ENCODE results near the gene SLC27A3. TPM values are rescaled to one million over a fixed set of nuclear protein-coding genes. Genes with fewer than 3 reads are reported as not detected.

The SLC27A3 gene, protein sequence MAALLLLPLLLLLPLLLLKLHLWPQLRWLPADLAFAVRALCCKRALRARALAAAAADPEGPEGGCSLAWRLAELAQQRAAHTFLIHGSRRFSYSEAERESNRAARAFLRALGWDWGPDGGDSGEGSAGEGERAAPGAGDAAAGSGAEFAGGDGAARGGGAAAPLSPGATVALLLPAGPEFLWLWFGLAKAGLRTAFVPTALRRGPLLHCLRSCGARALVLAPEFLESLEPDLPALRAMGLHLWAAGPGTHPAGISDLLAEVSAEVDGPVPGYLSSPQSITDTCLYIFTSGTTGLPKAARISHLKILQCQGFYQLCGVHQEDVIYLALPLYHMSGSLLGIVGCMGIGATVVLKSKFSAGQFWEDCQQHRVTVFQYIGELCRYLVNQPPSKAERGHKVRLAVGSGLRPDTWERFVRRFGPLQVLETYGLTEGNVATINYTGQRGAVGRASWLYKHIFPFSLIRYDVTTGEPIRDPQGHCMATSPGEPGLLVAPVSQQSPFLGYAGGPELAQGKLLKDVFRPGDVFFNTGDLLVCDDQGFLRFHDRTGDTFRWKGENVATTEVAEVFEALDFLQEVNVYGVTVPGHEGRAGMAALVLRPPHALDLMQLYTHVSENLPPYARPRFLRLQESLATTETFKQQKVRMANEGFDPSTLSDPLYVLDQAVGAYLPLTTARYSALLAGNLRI
- 53.7 and 65.2 TPM in 2 replicates for total RNA-seq

GRCh38 chr1:153774780-153775457 lies at the start of gene SLC27A3:
SLC27A3 (plus strand) TSS chr1:153775407; CDS start chr1:153775498, 91 bp downstream.

DNA sequence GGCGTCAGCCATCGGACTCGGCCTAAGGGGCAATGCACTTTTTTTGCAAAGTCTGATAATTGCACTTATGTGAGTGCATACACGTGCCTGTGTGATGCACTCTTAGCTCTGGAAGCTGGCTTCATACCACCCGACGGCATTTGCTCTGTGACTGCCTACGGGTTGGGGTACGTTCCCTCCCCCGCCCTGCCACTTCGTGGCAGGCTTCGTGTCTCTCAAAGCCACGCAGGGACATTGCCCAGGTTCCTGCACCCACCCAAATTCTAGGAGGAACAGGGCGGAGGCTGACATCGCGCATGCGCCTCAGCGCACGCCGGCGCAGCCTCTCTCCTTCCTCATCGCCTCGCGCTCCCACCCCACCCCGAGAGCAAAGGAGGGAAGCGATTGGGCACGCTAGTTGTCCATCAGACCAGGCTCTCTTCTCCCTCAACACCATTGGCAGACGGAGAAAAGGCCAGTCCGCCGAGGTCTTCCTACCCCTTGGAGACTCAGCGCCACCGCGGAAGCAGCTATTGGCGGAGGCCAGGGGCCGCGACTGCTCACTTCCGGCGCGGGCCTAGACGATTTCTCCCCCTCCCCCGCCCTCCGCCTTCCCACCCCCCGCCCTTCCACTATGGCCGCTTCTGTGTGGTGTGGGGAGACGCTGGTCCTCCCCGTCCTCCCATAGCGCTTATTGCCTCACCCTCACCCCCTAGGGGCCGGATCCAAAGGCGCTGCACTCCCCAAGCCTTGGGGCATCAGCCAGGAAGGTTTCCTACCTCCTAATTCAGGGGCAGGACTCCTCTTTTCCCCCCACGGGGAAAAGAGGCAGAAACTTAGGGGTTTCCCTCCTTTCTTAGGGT lies 47.5 kb upstream of the SLC27A3 start, which contains the start of gene INTS3:
Gene INTS3 (plus strand): TSS at position 588 of the 842 bp plus-strand sequence. CDS start 585 bp downstream, outside the sequence.

Other genes with a start within 250 kb of the SLC27A3 start
- 841 and 1,509 TPM in 2 replicates for gene S100A6, start 239.4 kb upstream of the SLC27A3 start, total RNA-seq
- not detected in 2 replicates for gene S100A5, start 234.5 kb upstream of the SLC27A3 start, total RNA-seq
- gene S100A4, start 229.6 kb upstream of the SLC27A3 start, total RNA-seq: 33.4 and 191 TPM in 2 replicates
- 2.5 and 10.0 TPM in 2 replicates for gene S100A3, start 226.1 kb upstream of the SLC27A3 start, total RNA-seq
- not detected in 2 replicates for gene S100A2, start 209.6 kb upstream of the SLC27A3 start, total RNA-seq
- 169 and 192 TPM in 2 replicates for gene S100A16, start 162.3 kb upstream of the SLC27A3 start, total RNA-seq
- not detected in 2 replicates for gene S100A14, start 159.1 kb upstream of the SLC27A3 start, total RNA-seq
- gene S100A13, start 147.9 kb upstream of the SLC27A3 start, total RNA-seq: 178 and 215 TPM in 2 replicates
- gene S100A1, start 147.0 kb upstream of the SLC27A3 start, total RNA-seq: 0.12 and 0.17 TPM in 2 replicates
- 22.6 and 28.5 TPM in 2 replicates for gene CHTOP, start 141.3 kb upstream of the SLC27A3 start, total RNA-seq
- gene SNAPIN, start 116.7 kb upstream of the SLC27A3 start, total RNA-seq: 59.2 and 71.2 TPM in 2 replicates
- gene ILF2, start 104.4 kb upstream of the SLC27A3 start, total RNA-seq: 107 and 114 TPM in 2 replicates
- 46.2 and 84.8 TPM in 2 replicates for gene NPR1, start 96.7 kb upstream of the SLC27A3 start, total RNA-seq
- 26.0 and 38.2 TPM in 2 replicates for gene INTS3, start 47.4 kb upstream of the SLC27A3 start, total RNA-seq
- gene GATAD2B, start 147.6 kb downstream of the SLC27A3 start, total RNA-seq: 5.4 and 6.1 TPM in 2 replicates
- gene DENND4B, start 171.3 kb downstream of the SLC27A3 start, total RNA-seq: 15.4 and 19.1 TPM in 2 replicates
- 9.9 and 13.7 TPM in 2 replicates for gene CRTC2, start 183.2 kb downstream of the SLC27A3 start, total RNA-seq
- 93.2 and 107 TPM in 2 replicates for gene SLC39A1, start 188.1 kb downstream of the SLC27A3 start, total RNA-seq
- 6.3 and 14.1 TPM in 2 replicates for gene CREB3L4, start 192.5 kb downstream of the SLC27A3 start, total RNA-seq
- gene JTB, start 202.3 kb downstream of the SLC27A3 start, total RNA-seq: 288 and 332 TPM in 2 replicates
- 67.0 and 141 TPM in 2 replicates for gene RAB13, start 210.9 kb downstream of the SLC27A3 start, total RNA-seq
- 4,128 and 5,291 TPM in 2 replicates for gene RPS27, start 215.4 kb downstream of the SLC27A3 start, total RNA-seq

Data from pericardium fibroblast (primary cell).